H9 (cell line): ENCODE measurements around the gene MARS2. TPM values are rescaled to one million over a fixed set of nuclear protein-coding genes. Genes with fewer than 3 reads are reported as not detected.
A peak's percentile ranks its signal among the peaks of the same experiment; 100 is the strongest.

ENCODE experiments used
- DNase-seq: peaks from one replicate; pipeline ENCODE4 v3.0.0-alpha.2; 2017
- H2AFZ ChIP-seq: one replicate; pipeline ENCODE4 v1.6.1; 2013; ENCODE audit warnings: mild to moderate bottlenecking, low read length, control low read depth, moderate library complexity
- H2AK5ac ChIP-seq: 2 replicates; pipeline ENCODE4 v1.6.1; 2013; ENCODE audit warnings: low read length, control low read depth, mixed read lengths; ENCODE audit not compliant: insufficient read length
- H2BK120ac ChIP-seq: one replicate; pipeline ENCODE4 v1.6.1; 2013; ENCODE audit warnings: low read depth, mild to moderate bottlenecking, low read length, control low read depth, inconsistent platforms; ENCODE audit not compliant: poor library complexity, severe bottlenecking
- H2BK12ac ChIP-seq: 2 replicates; pipeline ENCODE4 v1.6.1; 2013; ENCODE audit warnings: low read length, control low read depth, mixed read lengths, low read depth; ENCODE audit not compliant: insufficient read length
- H2BK15ac ChIP-seq: 2 replicates; pipeline ENCODE4 v1.6.1; 2013; ENCODE audit warnings: low read depth, low read length, control low read depth
- H2BK20ac ChIP-seq: one replicate; pipeline ENCODE4 v1.6.1; 2013; ENCODE audit warnings: low read depth, mild to moderate bottlenecking, low read length, control low read depth, inconsistent platforms; ENCODE audit not compliant: poor library complexity, severe bottlenecking
- H2BK5ac ChIP-seq: 2 replicates; pipeline ENCODE4 v1.6.1; 2013; ENCODE audit warnings: low read length, control low read depth, mixed read lengths; ENCODE audit not compliant: insufficient read length
- H3K14ac ChIP-seq: 2 replicates; pipeline ENCODE4 v1.6.1; 2013; ENCODE audit warnings: low read length, control low read depth; ENCODE audit not compliant: insufficient read depth
- H3K18ac ChIP-seq: 2 replicates; pipeline ENCODE4 v1.6.1; 2013; ENCODE audit warnings: low read depth, mild to moderate bottlenecking, mixed read lengths, low read length, control low read depth; ENCODE audit not compliant: insufficient read length
- H3K23ac ChIP-seq: 2 replicates; pipeline ENCODE4 v1.6.1; 2013; ENCODE audit warnings: low read length, control low read depth, mixed read lengths, low read depth; ENCODE audit not compliant: insufficient read length
- H3K23me2 ChIP-seq: 2 replicates; pipeline ENCODE4 v1.6.1; 2013; ENCODE audit warnings: low read depth, mild to moderate bottlenecking, mixed read lengths, low read length, control low read depth; ENCODE audit not compliant: insufficient read length, poor library complexity, severe bottlenecking
- H3K27ac ChIP-seq: 2 replicates; pipeline ENCODE4 v1.5.1; 2013; ENCODE audit warnings: low read length, control low read depth, mixed read lengths, low read depth; ENCODE audit not compliant: insufficient read length
- H3K27me3 ChIP-seq: 2 replicates; pipeline ENCODE4 v1.6.1; 2013; ENCODE audit warnings: low read length, control low read depth, inconsistent platforms; ENCODE audit not compliant: insufficient read depth
- H3K4ac ChIP-seq: 2 replicates; pipeline ENCODE4 v1.6.1; 2013; ENCODE audit warnings: low read depth, mild to moderate bottlenecking, control low read depth, inconsistent platforms, low read length, moderate library complexity
- H3K4me1 ChIP-seq: 2 replicates; pipeline ENCODE4 v1.6.1; 2013; ENCODE audit warnings: low read length, control low read depth, inconsistent platforms; ENCODE audit not compliant: insufficient read depth
- H3K4me2 ChIP-seq: 2 replicates; pipeline ENCODE4 v1.6.1; 2013; ENCODE audit warnings: low read length, control low read depth, mixed read lengths; ENCODE audit not compliant: insufficient read length, insufficient read depth
- H3K56ac ChIP-seq: 2 replicates; pipeline ENCODE4 v1.6.1; 2013; ENCODE audit warnings: low read depth, mild to moderate bottlenecking, mixed read lengths, low read length, control low read depth; ENCODE audit not compliant: insufficient read length
- H3K79me1 ChIP-seq: 2 replicates; pipeline ENCODE4 v1.6.1; 2013; ENCODE audit warnings: low read depth, mild to moderate bottlenecking, moderate library complexity, low read length, control low read depth, inconsistent platforms; ENCODE audit not compliant: insufficient read depth, poor library complexity, severe bottlenecking
- H3K79me2 ChIP-seq: 2 replicates; pipeline ENCODE4 v1.6.1; 2013; ENCODE audit warnings: low read length, control low read depth, inconsistent platforms; ENCODE audit not compliant: insufficient read depth
- H3K9ac ChIP-seq: 2 replicates; pipeline ENCODE4 v1.6.1; 2013; ENCODE audit warnings: low read length, control low read depth, mixed read lengths; ENCODE audit not compliant: insufficient read length; ENCODE audit errors: extremely low read depth
- H3K9me3 ChIP-seq: one replicate; pipeline ENCODE4 v1.6.1; 2013; ENCODE audit warnings: low read depth, low read length, inconsistent platforms; ENCODE audit not compliant: control insufficient read depth
- H3T11ph ChIP-seq: one replicate; pipeline ENCODE4 v1.6.1; 2013; ENCODE audit warnings: mild to moderate bottlenecking, low read length, control low read depth, inconsistent platforms
- H4K20me1 ChIP-seq: one replicate; pipeline ENCODE4 v1.6.1; 2013; ENCODE audit not compliant: control insufficient read depth, insufficient read length, insufficient read depth
- H4K5ac ChIP-seq: 2 replicates; pipeline ENCODE4 v1.6.1; 2013; ENCODE audit warnings: low read depth, mild to moderate bottlenecking, mixed read lengths, low read length, control low read depth; ENCODE audit not compliant: insufficient read length
- H4K8ac ChIP-seq: replicated peaks from 2 replicates; pipeline ENCODE4 v1.6.1; 2013; ENCODE audit warnings: low read length, control low read depth, mixed read lengths, low read depth; ENCODE audit not compliant: insufficient read length
- H4K91ac ChIP-seq: 2 replicates; pipeline ENCODE4 v1.6.1; 2013; ENCODE audit warnings: low read depth, mild to moderate bottlenecking, moderate library complexity, mixed read lengths, low read length, control low read depth; ENCODE audit not compliant: insufficient read length
- H3K27ac Mint-ChIP-seq, 3 experiments: 2 replicates in 2 of 3; 3 replicates in 1 of 3; pipeline ENCODE4 v1.8.0; 2020 to 2021; ENCODE audit warnings: mixed read lengths in 3 of 3, mild to moderate bottlenecking in 1 of 3, moderate library complexity in 1 of 3
- H3K27me3 Mint-ChIP-seq: 2 replicates; pipeline ENCODE4 v1.8.0; 2021; ENCODE audit warnings: low read depth, mild to moderate bottlenecking, moderate library complexity, mixed read lengths
- H3K36me3 Mint-ChIP-seq, 3 experiments: 2 replicates in 2 of 3; 3 replicates in 1 of 3; pipeline ENCODE4 v1.8.0; 2020 to 2021; ENCODE audit warnings: low read depth in 3 of 3, mixed read lengths in 3 of 3; ENCODE audit not compliant: insufficient read depth in 1 of 3
- H3K4me1 Mint-ChIP-seq, 2 experiments: 2 replicates each; pipeline ENCODE4 v1.8.0; 2020; ENCODE audit warnings: mixed read lengths in 2 of 2
- H3K4me3 Mint-ChIP-seq, 2 experiments: 2 replicates in 1 of 2; 3 replicates in 1 of 2; pipeline ENCODE4 v1.8.0; 2020 to 2021; ENCODE audit warnings: mild to moderate bottlenecking in 2 of 2, mixed read lengths in 2 of 2, moderate library complexity in 1 of 2
- H3K9me3 Mint-ChIP-seq, 2 experiments: 2 replicates in 1 of 2; 3 replicates in 1 of 2; pipeline ENCODE4 v1.8.0; 2020; ENCODE audit warnings: mild to moderate bottlenecking in 2 of 2, mixed read lengths in 2 of 2, moderate library complexity in 1 of 2
- WGBS: extraction: QIAGEN DNeasy Blood & Tissue Kit; methylation state at CpG from one replicate; pipeline ENCODE4 v1.1.7; 2013; ENCODE audit warnings: missing lambda C conversion rate, low lambda C conversion rate, mixed read lengths; ENCODE audit not compliant: insufficient read length; ENCODE audit errors: extremely low coverage; 5-methylcytosine and 5-hydroxymethylcytosine counted together
- total RNA-seq: library from RNA; stranded (reverse); gene quantifications from 2 replicates; pipeline ENCODE4 v1.2.1, GENCODE V29; 2021
- TF ChIP-seq, protein P1 (sequence below): fragments of 200-600 bp; sonication (generic); conservative IDR thresholded peaks from 3 replicates; pipeline ENCODE4 v1.8.0; 2021; ENCODE audit warnings: antibody characterized with exemption, mild to moderate bottlenecking

The MARS2 gene
- total RNA-seq, 1 experiment from 2014 or later, result 21.0 TPM

DNA sequence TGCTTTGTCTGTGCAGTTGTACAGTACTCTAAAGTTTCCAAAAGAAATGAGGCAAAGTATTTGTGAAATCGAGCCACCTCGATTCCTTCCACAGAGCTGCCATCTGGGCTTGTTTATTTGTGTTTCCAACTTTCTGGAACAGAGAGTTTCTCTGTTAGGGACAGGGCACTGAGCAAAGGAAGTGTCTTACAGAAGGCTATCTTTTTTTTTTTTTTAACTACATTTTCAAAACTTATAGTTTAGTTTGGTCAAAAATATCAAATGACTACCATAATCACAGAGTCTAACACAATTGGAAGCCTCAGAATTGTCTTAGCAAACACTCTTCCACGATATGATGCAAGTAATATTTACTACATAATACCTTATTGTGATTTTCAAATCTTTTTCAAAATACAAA, 30.6 kb upstream of the MARS2 start:
- no peaks in the 10 kb centered on the region; a peak in 1 of 7 replicates for H3K36me3 Mint-ChIP-seq
- peak overlapping the region in 1 of 2 experiments; percentile 74; a peak in 3 of 5 replicates for H3K4me3 Mint-ChIP-seq
- H3K9ac ChIP-seq, result no peak overlapping the region
- H3K56ac ChIP-seq, result no peak overlapping the region
- H4K20me1 ChIP-seq, result no peaks in the 10 kb centered on the region
- H3K27ac ChIP-seq, result no peak overlapping the region
- no peak for DNase-seq
- H2BK120ac ChIP-seq, result no peak overlapping the region
- H3T11ph ChIP-seq, result no peak overlapping the region
- no peak overlapping the region for H2AFZ ChIP-seq
- no peak overlapping the region for H2AK5ac ChIP-seq
- H4K91ac ChIP-seq, result no peak overlapping the region
- no peaks in the 10 kb centered on the region for H3K9me3 ChIP-seq
- no peak overlapping the region for H3K4me2 ChIP-seq
- no peak overlapping the region for H3K18ac ChIP-seq
- no peaks in the 10 kb centered on the region for H3K79me2 ChIP-seq
- H3K4me1 ChIP-seq, result no peaks in the 10 kb centered on the region; the same call in 1 of the 2 replicates
- no peak overlapping the region for H4K5ac ChIP-seq
- H3K79me1 ChIP-seq, result no peaks in the 10 kb centered on the region
- no peaks in the 10 kb centered on the region for H3K27me3 ChIP-seq
- H3K9me3 Mint-ChIP-seq, result no peaks in the 10 kb centered on the region
- no peaks in the 10 kb centered on the region for H3K27me3 Mint-ChIP-seq
- no peak overlapping the region for H2BK20ac ChIP-seq
- no peak overlapping the region for H2BK15ac ChIP-seq
- no peak overlapping the region for H2BK12ac ChIP-seq
- TF ChIP-seq, protein P1, sequence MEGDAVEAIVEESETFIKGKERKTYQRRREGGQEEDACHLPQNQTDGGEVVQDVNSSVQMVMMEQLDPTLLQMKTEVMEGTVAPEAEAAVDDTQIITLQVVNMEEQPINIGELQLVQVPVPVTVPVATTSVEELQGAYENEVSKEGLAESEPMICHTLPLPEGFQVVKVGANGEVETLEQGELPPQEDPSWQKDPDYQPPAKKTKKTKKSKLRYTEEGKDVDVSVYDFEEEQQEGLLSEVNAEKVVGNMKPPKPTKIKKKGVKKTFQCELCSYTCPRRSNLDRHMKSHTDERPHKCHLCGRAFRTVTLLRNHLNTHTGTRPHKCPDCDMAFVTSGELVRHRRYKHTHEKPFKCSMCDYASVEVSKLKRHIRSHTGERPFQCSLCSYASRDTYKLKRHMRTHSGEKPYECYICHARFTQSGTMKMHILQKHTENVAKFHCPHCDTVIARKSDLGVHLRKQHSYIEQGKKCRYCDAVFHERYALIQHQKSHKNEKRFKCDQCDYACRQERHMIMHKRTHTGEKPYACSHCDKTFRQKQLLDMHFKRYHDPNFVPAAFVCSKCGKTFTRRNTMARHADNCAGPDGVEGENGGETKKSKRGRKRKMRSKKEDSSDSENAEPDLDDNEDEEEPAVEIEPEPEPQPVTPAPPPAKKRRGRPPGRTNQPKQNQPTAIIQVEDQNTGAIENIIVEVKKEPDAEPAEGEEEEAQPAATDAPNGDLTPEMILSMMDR, result no peak
- no peak overlapping the region for H3K27ac Mint-ChIP-seq
- H3K23ac ChIP-seq, result no peak overlapping the region
- WGBS, result no CpG with 5 or more reads among the region's 3 CpGs
- no peak overlapping the region for H4K8ac ChIP-seq
- H3K23me2 ChIP-seq, result peaks cover 3% of the 10 kb centered on the region
- H3K14ac ChIP-seq, result no peak overlapping the region
- H3K4me1 Mint-ChIP-seq, result peaks cover 27 to 34% of the 10 kb centered on the region in 2 experiments
- H3K4ac ChIP-seq, result no peak overlapping the region
- no peak overlapping the region for H2BK5ac ChIP-seq
